ENCODE results near the gene CD3E.

- TF ChIP-seq CTCF (IDR thresholded peaks at IDR 0.05 in 8 of 11, conservative IDR thresholded peaks at IDR 0.05 in 3 of 11) (no peak), POLR2A (IDR thresholded peaks at IDR 0.05) (no peak)
Observed at GRCh38 chr11:118310271-118310670, 5.7 kb downstream of the CD3E start.
